Measurements from ENCODE around the gene PLCB3. TPM values are rescaled to one million over a fixed set of nuclear protein-coding genes. Genes with fewer than 3 reads are reported as not detected.

The PLCB3 gene
- polyA plus RNA-seq, 3 donors, result 13.7 to 17.7 (median 15.8) TPM

- no peak for DNase-seq
These were observed 31.6 kb upstream of the PLCB3 start for GRCh38 chr11:64219755-64220154.

GRCh38 chr11:64220271-64220670 lies 31.1 kb upstream of the PLCB3 start:
- DNase-seq, result no peak

DNA sequence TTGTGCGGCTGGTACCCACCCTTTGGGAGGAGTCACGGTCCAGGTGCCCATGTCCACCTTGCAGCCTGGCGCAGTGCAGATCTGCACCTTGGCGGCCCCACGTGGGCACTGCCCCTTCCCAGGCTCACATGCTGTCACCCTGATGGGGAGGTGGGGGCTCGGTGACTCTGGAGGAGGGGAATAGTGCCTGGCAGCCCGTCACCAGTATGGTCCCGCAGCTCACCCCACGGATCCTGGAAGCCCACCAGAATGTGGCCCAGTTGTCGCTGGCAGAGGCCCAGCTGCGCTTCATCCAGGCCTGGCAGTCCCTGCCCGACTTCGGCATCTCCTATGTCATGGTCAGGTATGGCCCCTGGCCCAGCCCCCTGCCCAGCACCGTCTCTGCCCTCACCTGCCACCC lies 30.5 kb upstream of the PLCB3 start:
- no peak for DNase-seq

- no peak for DNase-seq
These were observed 28.7 kb upstream of the PLCB3 start for GRCh38 chr11:64222651-64223000.

GRCh38 chr11:64223001-64223651 lies 28.2 kb upstream of the PLCB3 start:
- DNase-seq, result no peak

GRCh38 chr11:64224151-64224890 lies 27.0 kb upstream of the PLCB3 start:
- DNase-seq, result no peak

DNA sequence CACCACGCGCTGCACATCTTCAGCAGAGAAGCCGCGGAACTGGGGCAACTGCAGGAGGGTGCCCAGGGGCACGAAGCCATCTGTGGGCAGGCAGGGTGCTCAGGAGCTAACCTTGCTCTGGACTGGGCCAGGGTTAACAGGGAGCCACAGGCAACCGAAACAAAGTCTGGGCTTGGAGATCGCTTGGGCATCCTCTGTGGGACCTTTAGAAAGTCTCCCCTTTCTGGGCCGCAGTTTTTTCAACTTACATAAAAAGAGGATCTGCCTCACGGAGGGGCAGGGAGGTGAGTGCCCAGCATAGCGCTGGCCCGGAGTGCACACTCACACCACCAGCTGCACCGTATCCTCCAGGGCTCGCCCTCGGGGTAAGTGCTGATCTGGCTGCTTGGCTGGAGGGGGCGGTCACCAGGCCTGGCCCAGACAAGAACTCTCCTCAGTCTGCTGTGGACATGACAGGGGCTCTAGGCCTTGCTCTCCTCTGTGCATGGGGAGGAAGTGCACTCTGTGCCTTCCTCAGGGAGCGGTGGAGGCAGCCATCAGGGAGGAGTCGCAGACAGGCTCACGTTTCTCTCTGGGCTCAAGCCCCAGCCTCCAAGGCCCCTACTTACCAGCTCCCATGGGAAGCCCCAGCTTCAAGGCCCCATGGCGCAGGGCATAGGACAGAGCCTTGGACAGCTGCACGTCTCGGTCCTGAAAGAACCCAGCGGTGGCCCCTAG lies 26.3 kb upstream of the PLCB3 start:
- DNase-seq, result no peak

- DNase-seq, result peak; percentile 88
These were observed 25.5 kb upstream of the PLCB3 start, which contains the start of the genes NUDT22 and TRPT1 for GRCh38 chr11:64225608-64226506. TSS of gene NUDT22 (plus strand) at chr11:64226274. CDS start at chr11:64226653, 379 bp downstream. TSS of gene TRPT1 (minus strand) at chr11:64226186. CDS start at chr11:64225860, 326 bp downstream.

GRCh38 chr11:64226507-64227051 lies 24.8 kb upstream of the PLCB3 start:
- no peak for DNase-seq

DNA sequence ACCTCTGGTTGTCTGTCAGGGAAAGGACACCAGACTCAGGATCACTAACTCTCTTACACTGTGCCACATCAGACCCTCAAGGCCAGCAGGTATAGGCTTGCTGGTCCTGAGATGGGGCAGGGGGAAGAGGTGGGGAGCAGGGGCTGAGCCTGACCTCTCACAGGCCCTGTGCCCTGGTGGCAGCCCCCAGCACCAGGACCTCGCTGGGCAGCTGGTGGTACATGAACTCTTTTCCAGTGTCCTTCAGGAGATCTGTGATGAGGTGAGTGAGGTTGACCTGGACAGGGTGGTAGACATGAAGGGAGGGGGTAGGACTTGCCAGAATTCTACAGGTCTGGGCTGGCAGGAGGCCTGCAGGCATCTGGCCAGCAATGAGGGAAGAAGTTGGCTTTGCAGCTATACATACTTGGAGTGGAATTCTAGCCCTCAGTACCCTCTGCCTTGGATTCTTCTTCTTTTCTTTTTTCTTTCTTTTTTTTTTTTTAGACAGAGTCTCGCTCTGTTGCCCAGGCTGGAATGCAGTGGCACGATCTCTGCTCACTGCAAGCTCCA lies 23.8 kb upstream of the PLCB3 start:
- no peak for DNase-seq

GRCh38 chr11:64229090-64229743 lies 22.1 kb upstream of the PLCB3 start:
- DNase-seq, result no peak

- DNase-seq, result no peak
These were observed 21.6 kb upstream of the PLCB3 start for GRCh38 chr11:64229744-64230170.

- peak; percentile 96 for DNase-seq
These were observed 21.0 kb upstream of the PLCB3 start, which contains the start of gene DNAJC4 for GRCh38 chr11:64230171-64230984. TSS of gene DNAJC4 (plus strand) at chr11:64230548. CDS start at chr11:64230855, 307 bp downstream.

GRCh38 chr11:64230985-64231365 lies 20.4 kb upstream of the PLCB3 start:
- no peak for DNase-seq

DNA sequence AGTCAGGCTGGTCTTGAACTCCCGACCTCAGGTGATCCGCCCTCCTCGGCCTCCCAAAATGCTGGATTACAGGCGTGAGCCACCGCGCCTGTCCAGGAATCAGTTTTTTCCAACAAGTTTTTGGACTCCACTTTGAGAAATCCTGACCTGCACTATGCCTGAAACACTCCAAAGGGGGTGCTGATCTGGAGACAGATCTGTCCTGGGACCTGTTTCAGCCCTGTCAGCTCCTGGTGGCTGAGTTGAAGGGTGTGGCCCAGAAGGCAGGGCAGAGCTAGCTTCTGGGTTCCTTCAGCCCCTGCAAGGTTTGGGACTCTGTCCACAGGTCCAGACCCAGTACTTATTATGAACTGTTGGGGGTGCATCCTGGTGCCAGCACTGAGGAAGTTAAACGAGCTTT lies 19.8 kb upstream of the PLCB3 start:
- no peak for DNase-seq

GRCh38 chr11:64232182-64232966 lies 19.0 kb upstream of the PLCB3 start:
- no peak for DNase-seq

DNA sequence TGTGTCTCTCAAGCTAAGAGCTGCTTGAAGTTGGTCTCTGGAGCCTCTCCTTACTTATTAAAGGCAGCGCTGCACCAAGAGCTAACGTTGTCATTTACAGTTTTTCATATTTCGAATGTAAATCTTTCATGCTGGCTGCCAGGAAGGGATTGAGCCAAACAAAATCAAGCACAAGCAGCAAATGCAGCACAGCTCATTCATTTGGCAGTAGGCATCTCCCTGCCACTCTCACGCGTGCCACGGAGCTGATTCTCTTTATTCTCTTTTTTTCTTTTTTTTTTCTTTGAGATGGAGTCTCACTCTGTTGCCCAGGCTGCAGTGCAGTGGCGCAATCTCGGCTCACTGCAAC lies 18.4 kb upstream of the PLCB3 start:
- no peak for DNase-seq

- peak; percentile 53 for DNase-seq
These were observed 17.3 kb upstream of the PLCB3 start, which contains the start of gene VEGFB for GRCh38 chr11:64233913-64234586. TSS of gene VEGFB (plus strand) at chr11:64234584. CDS start at chr11:64234834, 250 bp downstream.
